Endothelial cell of umbilical vein (primary cell): Measurements from ENCODE around the gene SIRPG. TPM values are rescaled to one million over a fixed set of nuclear protein-coding genes. Genes with fewer than 3 reads are reported as not detected.

Experiments used
- BruUV-seq: library from RNA; stranded (reverse); fragments of 400-500 nt; replicated peaks from 2 replicates; lab custom pipeline; 2021; lab: Mats Ljungman, UMichigan
- CTCF ChIA-PET: fragments of 300-600, 350-600 bp; sonication (Branson Sonifier 250); formaldehyde crosslinking; loops from one replicate; lab custom pipeline; 2021; ENCODE audit warnings: antibody characterized with exemption, inconsistent platforms; lab: Charles Lee
- POLR2A ChIA-PET: fragments of 300-600, 350-600 bp; sonication (Branson Sonifier 250); formaldehyde crosslinking; loops from one replicate; lab custom pipeline; 2021; ENCODE audit warnings: antibody characterized with exemption, inconsistent platforms; lab: Charles Lee
- DNase-seq: peaks from one replicate; pipeline ENCODE4 v3.0.0-alpha.2; 2011; ENCODE audit warnings: low read depth, low spot score
- FAIRE-seq: peaks from 2 replicates; lab custom pipeline; 2011; peaks lifted over from hg19 to GRCh38; lab: Jason Lieb, UNC
- H2AFZ ChIP-seq: 2 replicates; pipeline ENCODE4 v1.6.0; 2012; ENCODE audit warnings: low read depth, low read length, control low read depth, inconsistent platforms
- H3K27ac ChIP-seq: 2 replicates; pipeline ENCODE4 v1.5.1; 2011; ENCODE audit warnings: low read depth, mild to moderate bottlenecking, control low read depth, low read length, moderate library complexity; ENCODE audit not compliant: insufficient read depth
- H3K27me3 ChIP-seq, 2 experiments: 2 replicates each; pipeline versions ENCODE4 v1.6.0 to v1.6.1; 2011; ENCODE audit warnings: low read length in 2 of 2, mixed read lengths in 1 of 2; ENCODE audit not compliant: control insufficient read depth in 2 of 2, insufficient read depth in 2 of 2
- H3K36me3 ChIP-seq, 2 experiments: 2 replicates in 1 of 2; 3 replicates in 1 of 2; pipeline ENCODE4 v1.5.1; 2011; ENCODE audit warnings: low read length in 2 of 2, mild to moderate bottlenecking in 1 of 2, moderate library complexity in 1 of 2; ENCODE audit not compliant: control insufficient read depth in 2 of 2, insufficient read depth in 2 of 2; ENCODE audit errors: extremely low read depth in 1 of 2
- H3K4me1 ChIP-seq: 3 replicates; pipeline ENCODE4 v1.5.1; 2011; ENCODE audit warnings: mild to moderate bottlenecking, low read length; ENCODE audit not compliant: control insufficient read depth, insufficient read depth; ENCODE audit errors: extremely low read depth
- H3K4me2 ChIP-seq: 2 replicates; pipeline ENCODE4 v1.6.1; 2011; ENCODE audit warnings: low read length, control low read depth, mixed read lengths; ENCODE audit not compliant: insufficient read depth
- H3K4me3 ChIP-seq, 3 experiments: fragments of 200-600 bp in 1 of 3; sonication (generic), shearing (Covaris generic) in 1 of 3; replicated peaks in 1 of 3; 2 replicates each; pipeline ENCODE4 v1.5.1; 2011 to 2016; ENCODE audit warnings: control low read depth in 3 of 3, low read length in 3 of 3, mild to moderate bottlenecking in 2 of 3, inconsistent platforms in 1 of 3, low read depth in 1 of 3, moderate library complexity in 1 of 3; ENCODE audit not compliant: insufficient read depth in 1 of 3
- H3K79me2 ChIP-seq: 2 replicates; pipeline ENCODE4 v1.6.0; 2012; ENCODE audit warnings: low read length, inconsistent platforms; ENCODE audit not compliant: control insufficient read depth, insufficient read depth
- H3K9ac ChIP-seq: replicated peaks from 2 replicates; pipeline ENCODE3; 2011; ENCODE audit warnings: low read length, control low read depth; ENCODE audit not compliant: insufficient read depth; ENCODE audit errors: extremely low read depth
- H3K9me1 ChIP-seq: replicated peaks from 3 replicates; pipeline ENCODE4 v1.6.0; 2011; ENCODE audit warnings: mild to moderate bottlenecking, low read length; ENCODE audit not compliant: control insufficient read depth, insufficient read depth; ENCODE audit errors: extremely low read depth
- H3K9me3 ChIP-seq: replicated peaks from 2 replicates; pipeline ENCODE4 v1.5.1; 2012; ENCODE audit warnings: low read length, inconsistent platforms; ENCODE audit not compliant: control insufficient read depth, insufficient read depth
- H4K20me1 ChIP-seq: replicated peaks from 2 replicates; pipeline ENCODE3; 2011; ENCODE audit warnings: mild to moderate bottlenecking, low read length; ENCODE audit not compliant: control insufficient read depth, insufficient read depth; ENCODE audit errors: extremely low read depth
- EZH2 ChIP-seq: IDR thresholded peaks from 2 replicates; pipeline ENCODE4 v1.6.1; 2012; ENCODE audit warnings: borderline replicate concordance, low read depth, mild to moderate bottlenecking, moderate library complexity, low read length, inconsistent platforms; ENCODE audit not compliant: severe bottlenecking
- FOS ChIP-seq: IDR thresholded peaks from 2 replicates; pipeline ENCODE4 v1.6.1; 2011; ENCODE audit warnings: mild to moderate bottlenecking, low read length, moderate library complexity, borderline replicate concordance; ENCODE audit not compliant: insufficient read depth
- GATA2 ChIP-seq: IDR thresholded peaks from 2 replicates; pipeline ENCODE4 v1.7.0; 2011; ENCODE audit warnings: low read depth, mild to moderate bottlenecking, moderate library complexity, mixed read lengths, low read length; ENCODE audit not compliant: insufficient read length, insufficient read depth
- JUN ChIP-seq: IDR thresholded peaks from 2 replicates; pipeline ENCODE4 v1.6.1; 2011; ENCODE audit warnings: borderline replicate concordance, low read depth; ENCODE audit not compliant: insufficient read length, insufficient read depth
- MYC ChIP-seq: IDR thresholded peaks from one replicate; pipeline ENCODE4 v1.6.1; 2011; ENCODE audit warnings: mild to moderate bottlenecking, low read depth, low read length
- POLR2A ChIP-seq: IDR thresholded peaks from 2 replicates; pipeline ENCODE4 v1.6.1; 2012; ENCODE audit warnings: low read depth, mild to moderate bottlenecking, control low read depth, low read length
- POLR2AphosphoS5 ChIP-seq: IDR thresholded peaks from 2 replicates; pipeline ENCODE4 v1.6.1; 2012; ENCODE audit warnings: low read depth, mild to moderate bottlenecking, control low read depth, low read length, moderate library complexity; ENCODE audit not compliant: insufficient read depth
- dilution Hi-C: fragments of 300-500 bp; cut with MboI; formaldehyde crosslinking; loops from one replicate; pipeline ENCODE4 v1.15.0; 2019; ENCODE audit warnings: low sequenced_read_pairs; ENCODE audit not compliant: extremely low pct_ligation_motif_present
- intact Hi-C: fragments of 100-400 bp; cut with micrococcal nuclease; formaldehyde crosslinking; loops from one replicate; pipeline ENCODE4 v1.10.0; 2022
- polyA plus RNA-seq, 4 experiments: library from polyadenylated mRNA; depleted of rRNA in 3 of 4; stranded (reverse) in 3 of 4; unstranded in 1 of 4; fragments of >200 nt; gene quantifications; 2 replicates each; pipeline versions ENCODE4 v1.2.1 to v1.2.3, GENCODE V29; 2011 to 2012; ENCODE audit warnings: missing spikeins in 1 of 4
- small RNA-seq: library from RNA; depleted of rRNA; stranded (forward); fragments of <200 nt; gene quantifications from one replicate; pipeline ENCODE3, GENCODE V24; 2012; ENCODE audit warnings: low replicate concordance, low read depth; ENCODE audit not compliant: insufficient read depth, insufficient read length
- total RNA-seq: library from RNA; stranded (reverse); gene quantifications from 2 replicates; pipeline ENCODE4 v1.2.3, GENCODE V29; 2021
- TF ChIP-seq, protein P1 (sequence below), 2 donors: IDR thresholded peaks; 1 replicate in 1 of 2; 2 replicates in 1 of 2; pipeline ENCODE4 v1.5.1; 2011; ENCODE audit warnings: low read length in 2 of 2, mild to moderate bottlenecking in 2 of 2, moderate library complexity in 2 of 2, control low read depth in 1 of 2, inconsistent platforms in 1 of 2, low read depth in 1 of 2; ENCODE audit not compliant: insufficient read depth in 1 of 2; ENCODE audit errors: extremely low read depth in 1 of 2
- TF ChIP-seq, protein P2 (sequence below): IDR thresholded peaks from 2 replicates; pipeline ENCODE4 v1.6.1; 2011; ENCODE audit not compliant: insufficient read depth, insufficient read length

Gene SIRPG
- total and polyA plus RNA-seq, 2 donors (not counting 3 experiments of a cell fraction or from before 2014, with no cell fraction given), result not detected

DNA sequence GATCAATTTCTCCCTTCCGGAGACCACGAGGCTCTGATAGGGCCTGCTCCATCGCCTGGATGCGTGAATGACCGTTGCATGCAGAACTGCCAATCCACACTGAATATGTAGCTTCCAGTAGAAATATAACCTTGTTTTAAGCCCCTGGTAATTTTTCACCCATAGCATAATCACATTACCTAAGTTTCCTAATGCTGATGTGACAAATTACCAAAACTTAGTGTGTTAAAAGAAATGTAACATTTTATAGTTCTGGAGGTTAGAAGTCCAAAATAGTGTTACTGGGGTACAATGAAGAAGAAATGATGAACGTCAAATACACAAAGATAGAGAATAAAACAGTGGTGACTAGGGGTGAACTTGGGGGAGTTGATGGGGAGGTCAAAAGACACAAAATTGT lies 78.1 kb downstream of the SIRPG start:
- Histone ChIP-seq H3K4me1 (no peaks in the 10 kb centered on the region), H3K36me3 (no peaks in the 10 kb centered on the region), H3K79me2 (no peaks in the 10 kb centered on the region), H3K4me3 (no peak overlapping the region), H3K27me3 (no peaks in the 10 kb centered on the region), H3K4me2 (no peak overlapping the region), H4K20me1 (no peaks in the 10 kb centered on the region), H3K9ac (no peak overlapping the region), H3K9me1 (no peaks in the 10 kb centered on the region), H2AFZ (no peak overlapping the region), H3K9me3 (no peaks in the 10 kb centered on the region), H3K27ac (no peak overlapping the region)
- ChIA-PET CTCF (no interaction called here), POLR2A (no interaction called here)
- no peak for FAIRE-seq
- dilution Hi-C loops, result no loop called here
- TF ChIP-seq POLR2AphosphoS5 (no peak), FOS (no peak), POLR2A (no peak), MYC (no peak), EZH2 (no peak), GATA2 (no peak), JUN (no peak)
- TF ChIP-seq, protein P1, sequence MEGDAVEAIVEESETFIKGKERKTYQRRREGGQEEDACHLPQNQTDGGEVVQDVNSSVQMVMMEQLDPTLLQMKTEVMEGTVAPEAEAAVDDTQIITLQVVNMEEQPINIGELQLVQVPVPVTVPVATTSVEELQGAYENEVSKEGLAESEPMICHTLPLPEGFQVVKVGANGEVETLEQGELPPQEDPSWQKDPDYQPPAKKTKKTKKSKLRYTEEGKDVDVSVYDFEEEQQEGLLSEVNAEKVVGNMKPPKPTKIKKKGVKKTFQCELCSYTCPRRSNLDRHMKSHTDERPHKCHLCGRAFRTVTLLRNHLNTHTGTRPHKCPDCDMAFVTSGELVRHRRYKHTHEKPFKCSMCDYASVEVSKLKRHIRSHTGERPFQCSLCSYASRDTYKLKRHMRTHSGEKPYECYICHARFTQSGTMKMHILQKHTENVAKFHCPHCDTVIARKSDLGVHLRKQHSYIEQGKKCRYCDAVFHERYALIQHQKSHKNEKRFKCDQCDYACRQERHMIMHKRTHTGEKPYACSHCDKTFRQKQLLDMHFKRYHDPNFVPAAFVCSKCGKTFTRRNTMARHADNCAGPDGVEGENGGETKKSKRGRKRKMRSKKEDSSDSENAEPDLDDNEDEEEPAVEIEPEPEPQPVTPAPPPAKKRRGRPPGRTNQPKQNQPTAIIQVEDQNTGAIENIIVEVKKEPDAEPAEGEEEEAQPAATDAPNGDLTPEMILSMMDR (IDR thresholded peaks at IDR 0.05; ENCODE audit: extremely low read depth in 1 of 2, insufficient read depth in 1 of 2, low read depth in 1 of 2, low read length in 2 of 2), result no peak
- TF ChIP-seq, protein P2, sequence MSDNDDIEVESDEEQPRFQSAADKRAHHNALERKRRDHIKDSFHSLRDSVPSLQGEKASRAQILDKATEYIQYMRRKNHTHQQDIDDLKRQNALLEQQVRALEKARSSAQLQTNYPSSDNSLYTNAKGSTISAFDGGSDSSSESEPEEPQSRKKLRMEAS, result no peak
- peak; percentile 0 for DNase-seq
- no TSS peak for BruUV-seq
- intact Hi-C loops, result no loop called here

Small RNA genes lying within 50 kb of the gene (small RNA-seq; reads per million reads assigned to genes)
- gene AL109809.3, result not detected
- not detected for gene RN7SL561P

Other genes starting within 250 kb of the SIRPG start
- gene NSFL1C, start 190.9 kb downstream of the SIRPG start, total RNA-seq, result 95.7 and 107 TPM in 2 replicates
- 26.0 and 27.3 TPM in 2 replicates for gene NSFL1C, start 190.9 kb downstream of the SIRPG start, polyA plus RNA-seq
- 9.5 and 12.3 TPM in 2 replicates for gene SIRPB2, start 166.4 kb downstream of the SIRPG start, total RNA-seq
- 18.8 and 19.7 TPM in 2 replicates for gene SIRPB2, start 166.4 kb downstream of the SIRPG start, polyA plus RNA-seq
- gene SIRPD, start 100.1 kb downstream of the SIRPG start, total RNA-seq, result not detected in 2 replicates
- gene SIRPD, start 100.1 kb downstream of the SIRPG start, polyA plus RNA-seq, result not detected in 2 replicates
- gene SIRPB1, start 37.8 kb downstream of the SIRPG start, total RNA-seq, result 6.5 and 9.5 TPM in 2 replicates
- gene SIRPB1, start 37.8 kb downstream of the SIRPG start, polyA plus RNA-seq, result 0.10 and 0.18 TPM in 2 replicates
- gene SIRPA, start 237.6 kb upstream of the SIRPG start, total RNA-seq, result 58.3 and 59.2 TPM in 2 replicates
- gene SIRPA, start 237.6 kb upstream of the SIRPG start, polyA plus RNA-seq, result 29.4 and 29.9 TPM in 2 replicates